HG03520 (cell line): ENCODE results near the gene MTIF2.
"Not testable (repeated sequence)": the region's sequence is repeated elsewhere in the genome, so short reads cannot be mapped to it uniquely, and the experiment has no call there.

Experiments
- ATAC-seq: cut with Tn5 transposase; IDR thresholded peaks from one replicate; pipeline ENCODE4 v1.9.1; 2021; ENCODE audit warnings: mild to moderate bottlenecking, moderate library complexity; ENCODE audit not compliant: unreplicated experiment

The MTIF2 gene

DNA sequence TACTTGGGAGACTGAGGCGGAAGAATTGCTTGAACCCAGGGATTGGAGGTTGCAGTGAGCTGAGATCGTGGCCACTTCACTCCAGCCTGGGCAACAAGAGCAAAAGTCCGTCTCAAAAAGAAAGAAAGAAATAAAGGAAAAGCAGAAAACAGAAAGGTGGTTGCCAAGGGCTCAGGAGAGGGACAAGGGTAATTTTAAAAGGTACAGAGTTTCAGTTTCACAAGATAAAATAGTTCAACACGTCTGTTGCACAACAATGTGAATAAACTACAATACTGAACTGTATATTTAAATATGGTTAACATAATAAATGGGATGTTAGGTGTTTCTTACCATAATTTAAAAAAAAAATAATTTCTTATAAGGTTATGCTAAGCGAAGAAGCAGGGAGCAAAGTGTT, 23.6 kb downstream of the MTIF2 start:
- no peak for ATAC-seq

DNA sequence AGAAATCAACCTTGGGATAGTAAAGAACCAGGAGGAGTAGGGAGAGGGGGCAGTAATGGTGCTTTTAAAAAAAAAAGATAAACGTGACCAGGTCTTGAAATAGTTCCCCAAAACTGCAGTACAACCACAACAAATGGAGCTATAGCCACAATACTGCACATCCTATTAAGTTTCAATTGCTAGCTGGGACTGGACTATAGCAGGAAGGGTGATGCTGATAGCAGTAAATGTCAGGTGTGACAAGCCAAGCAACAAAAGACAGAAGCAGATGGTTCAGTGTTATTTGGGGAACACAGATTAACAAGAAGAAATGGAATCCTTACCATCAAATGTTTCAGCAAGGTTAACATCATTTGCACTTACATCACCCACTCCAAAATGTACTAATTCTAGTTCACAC, 26.4 kb downstream of the MTIF2 start:
- ATAC-seq = no peak

DNA sequence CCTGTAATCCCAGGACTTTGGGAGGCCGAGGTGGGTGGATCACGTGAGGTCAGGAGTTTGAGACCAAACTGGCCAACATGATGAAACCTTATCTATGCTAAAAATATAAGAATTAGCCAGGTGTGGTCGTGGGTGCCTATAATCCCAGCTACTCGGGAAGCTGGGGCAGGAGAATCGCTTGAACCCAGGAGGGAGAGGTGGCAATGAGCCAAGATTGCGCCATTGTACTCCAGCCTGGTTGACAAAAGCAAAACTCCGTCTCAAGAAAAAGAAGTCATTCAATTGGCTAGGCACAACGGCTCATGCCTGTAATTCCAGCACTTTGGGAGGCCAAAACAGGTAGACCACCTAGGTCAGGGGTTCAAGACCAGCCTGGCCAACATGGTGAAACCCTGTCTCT, 27.4 kb downstream of the MTIF2 start:
- not testable (repeated sequence) for ATAC-seq

DNA sequence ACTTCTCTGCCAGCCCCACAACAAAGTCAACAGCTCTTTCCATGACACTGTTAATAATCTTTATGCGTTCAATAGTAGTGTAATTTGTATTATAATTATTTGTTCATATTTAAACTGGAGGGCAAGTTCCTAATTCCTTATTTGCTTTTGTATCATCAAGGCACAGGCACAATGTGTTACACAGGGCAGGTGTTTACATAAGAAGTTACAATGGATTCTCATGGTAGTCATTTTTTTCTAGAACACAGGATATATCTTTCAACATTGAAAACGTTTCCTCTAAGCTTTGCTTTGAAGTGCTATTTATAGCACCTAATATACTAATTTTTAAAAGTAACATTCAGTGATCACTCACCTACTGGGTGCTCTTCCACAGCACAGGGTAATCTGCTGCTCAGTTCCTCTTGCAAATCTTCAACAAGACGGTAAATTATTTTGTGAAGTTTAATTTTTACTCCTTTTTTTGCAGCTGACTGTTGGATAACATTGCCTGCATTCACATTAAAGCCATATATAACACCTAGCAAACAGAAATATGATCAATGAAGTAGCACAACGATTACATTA, 29.3 kb downstream of the MTIF2 start:
- no peak for ATAC-seq

DNA sequence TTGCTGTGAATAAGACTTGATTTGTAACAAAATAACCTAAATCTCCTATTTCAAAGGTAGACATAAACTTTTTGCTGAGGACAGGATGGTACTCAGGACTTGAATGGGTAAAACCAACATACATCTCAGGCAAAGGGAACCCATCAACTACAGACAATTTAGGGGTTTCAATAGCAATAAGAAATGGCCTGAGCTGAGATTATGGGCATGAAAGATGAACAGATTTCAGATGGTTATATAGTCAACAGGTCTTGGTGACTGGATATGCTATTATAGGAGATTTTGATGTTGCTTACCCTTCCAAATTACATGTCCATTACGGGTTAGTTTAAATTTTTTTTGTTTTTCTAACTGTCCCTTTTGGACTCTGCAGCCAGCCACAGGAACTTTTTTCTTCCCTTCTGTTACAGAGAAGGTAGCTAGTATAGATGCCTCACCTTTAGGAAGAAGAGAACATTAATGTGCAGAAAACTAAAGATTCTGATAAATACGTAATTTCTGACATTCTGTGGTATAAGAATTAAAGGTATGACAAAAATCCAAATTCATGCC, 32.0 kb downstream of the MTIF2 start:
- ATAC-seq = no peak

DNA sequence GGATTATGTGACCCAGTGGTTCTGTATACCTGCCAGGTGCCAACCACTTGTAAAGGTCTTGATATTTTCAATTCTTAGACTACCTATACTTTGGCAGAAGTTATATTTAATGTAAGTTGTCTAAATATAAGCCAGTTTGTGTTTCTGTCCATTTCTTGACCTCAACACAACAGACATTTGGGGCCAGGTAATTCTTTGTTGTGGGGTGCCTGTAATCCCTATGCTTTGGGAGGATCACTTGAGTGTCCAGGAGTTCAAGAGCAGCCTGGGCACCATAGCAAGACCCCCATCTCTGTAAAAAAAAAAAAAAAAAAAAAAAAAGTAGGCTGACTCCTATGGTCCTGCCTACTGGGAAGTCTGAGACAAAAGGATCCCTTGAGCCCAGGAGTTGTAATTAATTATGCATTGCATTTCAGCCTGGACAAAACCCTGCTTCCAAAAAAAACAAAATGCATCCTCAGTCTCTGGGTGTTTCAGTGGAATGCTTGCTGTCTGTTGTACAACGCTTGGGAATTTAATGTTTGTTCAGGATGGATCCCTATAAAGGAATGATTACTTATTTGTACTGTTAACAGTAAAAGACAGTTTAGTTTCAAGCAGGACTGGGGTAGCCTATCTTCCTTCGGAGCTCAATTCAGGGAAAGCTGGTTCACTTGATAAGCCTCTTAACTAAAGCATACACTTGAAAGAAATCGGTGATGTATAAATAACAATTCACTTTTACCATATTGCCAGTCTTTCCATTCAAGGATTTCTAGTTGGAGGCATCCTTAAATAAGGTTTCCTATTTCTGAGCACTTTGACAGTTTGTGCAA, 33.1 kb downstream of the MTIF2 start:
- ATAC-seq = no peak

DNA sequence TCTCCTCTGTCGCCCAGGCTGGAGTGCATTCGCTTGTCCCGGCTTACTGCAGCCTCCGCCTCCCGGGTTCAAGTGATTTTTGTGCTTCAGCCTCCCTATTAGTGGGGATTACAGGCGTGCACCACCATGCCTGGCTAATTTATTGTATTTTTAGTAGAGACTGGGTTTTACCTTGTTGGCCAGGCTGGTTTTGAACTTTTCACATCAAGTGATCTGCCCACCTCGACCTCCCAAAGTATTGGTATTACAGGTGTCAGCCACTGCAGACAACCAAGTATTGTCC, 35.4 kb downstream of the MTIF2 start:
- ATAC-seq = no peak

DNA sequence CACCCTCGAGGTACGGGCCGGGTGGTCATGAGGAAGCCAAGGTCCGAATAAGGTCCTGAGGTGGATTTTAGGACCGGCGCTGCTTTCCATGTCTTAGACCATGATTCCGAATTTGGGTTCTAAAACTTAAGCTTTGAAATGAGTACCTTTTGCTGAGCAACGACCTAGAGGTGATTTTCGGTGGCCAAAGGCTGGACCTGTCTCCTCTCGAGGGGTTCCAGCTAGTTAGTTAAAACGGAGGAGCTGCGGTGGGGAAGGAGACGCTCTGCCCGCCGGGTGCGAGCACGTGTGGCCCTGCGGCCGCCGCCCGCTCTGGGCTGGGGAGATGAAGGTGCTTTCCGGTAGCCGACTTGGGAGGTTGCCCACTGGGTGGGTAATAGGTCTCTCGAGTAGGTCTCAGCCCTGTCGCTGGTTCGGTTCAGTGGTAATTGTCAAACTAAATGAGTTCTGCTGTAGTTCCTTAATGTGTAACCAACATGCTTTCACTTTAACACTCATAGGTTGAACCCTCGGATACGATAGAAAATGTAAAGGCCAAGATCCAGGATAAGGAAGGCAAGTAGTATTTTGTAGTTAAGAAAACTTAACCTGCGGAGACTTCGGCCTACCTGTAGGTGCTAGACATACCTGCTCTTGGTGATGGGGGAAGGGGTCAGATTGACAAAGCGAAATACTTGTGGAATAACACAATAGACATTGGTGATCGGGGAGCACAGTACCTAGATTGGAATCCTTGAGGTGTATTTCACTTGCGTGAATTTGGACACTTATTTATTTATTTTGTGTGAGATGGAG, 36.0 kb downstream of the MTIF2 start:
- peak; percentile 14 for ATAC-seq

DNA sequence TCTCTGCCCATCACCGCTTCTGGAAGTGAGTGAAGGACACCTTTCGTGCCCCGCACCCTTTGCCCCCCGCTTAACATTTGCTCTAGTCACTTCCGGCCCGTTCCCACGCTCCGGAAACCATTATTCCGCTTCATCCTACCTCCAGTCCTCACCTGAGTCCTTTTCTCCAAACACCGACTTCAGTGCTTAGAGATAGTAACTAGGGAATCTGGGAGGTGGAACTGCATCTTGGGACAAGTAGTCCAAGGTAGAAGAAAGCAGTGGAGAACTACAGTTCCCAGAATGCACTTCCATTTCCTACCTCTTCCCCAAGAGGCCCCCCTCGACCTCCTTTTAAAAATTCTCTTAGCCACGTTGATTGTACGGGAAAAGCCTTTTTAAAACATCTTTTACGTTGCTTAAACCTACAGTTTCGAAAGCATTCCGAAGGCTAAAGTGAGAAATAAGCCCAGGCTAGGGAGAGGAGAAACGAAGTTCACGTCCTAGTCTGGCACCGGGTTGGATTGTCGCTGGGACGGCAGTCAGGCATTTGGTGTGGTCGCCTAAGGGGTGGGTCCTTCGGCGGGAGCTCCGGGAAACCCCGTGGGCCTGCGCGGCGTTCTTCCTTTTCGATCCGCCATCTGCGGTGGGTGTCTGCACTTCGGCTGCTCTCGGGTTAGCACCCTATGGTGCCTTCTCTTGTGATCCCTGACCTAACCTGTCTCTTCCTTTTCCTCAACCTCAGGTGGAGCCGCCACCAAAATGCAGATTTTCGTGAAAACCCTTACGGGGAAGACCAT, 36.8 kb downstream of the MTIF2 start, which contains the start of the genes CLHC1 and RPS27A:
CLHC1 (minus strand) TSS at position 210 of the 779 bp plus-strand sequence. CDS start 9,882 bp downstream, outside the sequence.
RPS27A (plus strand) TSS at position 605 of the 779 bp plus-strand sequence; CDS start at position 742, 137 bp downstream.
- ATAC-seq = peak; percentile 88

DNA sequence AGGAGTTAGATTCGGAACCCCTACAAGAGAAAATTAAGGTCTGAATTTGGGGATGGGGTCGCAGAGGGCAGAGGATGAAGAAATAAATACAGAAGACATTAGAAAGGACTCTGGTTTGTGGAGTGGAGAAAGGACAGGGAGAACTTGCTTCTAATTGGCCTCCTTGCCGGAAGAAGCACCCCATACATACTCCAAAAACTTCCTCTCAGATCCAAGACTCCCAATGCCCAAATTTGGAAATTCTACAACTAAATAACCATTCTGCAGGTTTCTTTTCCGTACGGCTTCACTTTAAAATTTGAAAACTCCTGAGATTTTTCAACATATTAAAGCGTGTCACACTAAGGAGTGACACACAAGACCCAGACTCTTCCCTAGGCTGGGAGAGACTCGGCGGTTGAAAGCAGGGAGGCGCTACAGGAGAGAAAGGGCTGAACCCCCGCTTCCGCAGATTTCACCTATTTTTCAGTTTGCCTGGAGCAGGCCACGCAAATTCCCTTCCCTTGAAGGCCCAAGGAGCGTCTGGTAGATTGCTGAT, 37.4 kb downstream of the MTIF2 start:
- ATAC-seq = no peak

DNA sequence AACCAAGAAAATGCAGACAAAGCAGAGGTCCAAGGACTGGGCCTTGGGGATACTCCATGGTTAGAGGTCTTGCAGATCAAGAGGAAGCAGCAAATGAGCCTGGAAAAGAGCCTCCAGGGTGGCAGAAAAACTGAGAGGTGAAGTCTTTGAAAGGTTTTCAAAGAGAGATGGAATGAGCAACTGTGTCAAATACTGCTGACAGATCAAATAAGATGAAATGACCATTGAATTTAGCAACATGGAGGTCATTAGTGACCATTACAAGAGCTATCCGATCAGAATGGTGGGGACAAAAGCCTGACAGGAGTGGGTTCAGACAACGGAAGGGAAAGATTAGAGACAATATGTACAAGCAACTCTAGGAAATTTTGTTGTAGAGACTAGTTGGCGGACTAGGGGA, 38.5 kb downstream of the MTIF2 start:
- ATAC-seq = no peak

DNA sequence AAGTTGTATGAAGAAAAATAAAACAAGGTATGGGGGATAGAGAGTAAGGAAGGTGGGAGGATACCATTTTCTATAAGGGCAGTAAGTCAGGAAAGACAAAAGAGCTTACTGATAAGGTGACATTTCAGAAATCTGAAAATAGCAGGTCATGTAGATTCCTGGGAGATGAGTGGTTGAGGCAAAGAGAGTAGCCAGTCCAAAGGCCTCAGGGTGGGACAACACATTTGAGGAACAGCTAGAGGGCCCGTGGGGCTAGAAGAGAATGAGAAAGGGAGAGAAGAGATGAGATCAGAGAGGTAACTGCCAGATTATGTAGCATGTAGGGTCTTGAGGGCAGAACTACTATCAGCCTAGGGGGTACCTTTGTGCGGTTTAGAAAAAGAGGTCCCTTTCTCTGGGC, 39.8 kb downstream of the MTIF2 start:
- ATAC-seq = no peak

DNA sequence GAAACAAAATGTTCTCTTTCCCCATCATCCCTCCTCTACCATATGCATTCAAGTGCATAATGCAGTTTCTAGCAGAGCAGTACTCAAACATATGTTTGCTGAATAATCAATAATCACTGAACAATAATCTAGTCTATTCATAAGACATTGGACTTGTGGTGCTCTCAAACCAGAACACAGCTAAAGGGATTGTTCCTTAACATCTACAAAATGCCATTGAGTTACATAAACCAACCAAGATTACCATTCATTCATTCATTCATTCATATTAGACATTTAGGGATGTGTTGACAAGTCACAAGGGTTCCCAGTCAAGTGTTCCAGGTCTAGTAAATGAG, 40.8 kb downstream of the MTIF2 start:
- ATAC-seq = no peak

DNA sequence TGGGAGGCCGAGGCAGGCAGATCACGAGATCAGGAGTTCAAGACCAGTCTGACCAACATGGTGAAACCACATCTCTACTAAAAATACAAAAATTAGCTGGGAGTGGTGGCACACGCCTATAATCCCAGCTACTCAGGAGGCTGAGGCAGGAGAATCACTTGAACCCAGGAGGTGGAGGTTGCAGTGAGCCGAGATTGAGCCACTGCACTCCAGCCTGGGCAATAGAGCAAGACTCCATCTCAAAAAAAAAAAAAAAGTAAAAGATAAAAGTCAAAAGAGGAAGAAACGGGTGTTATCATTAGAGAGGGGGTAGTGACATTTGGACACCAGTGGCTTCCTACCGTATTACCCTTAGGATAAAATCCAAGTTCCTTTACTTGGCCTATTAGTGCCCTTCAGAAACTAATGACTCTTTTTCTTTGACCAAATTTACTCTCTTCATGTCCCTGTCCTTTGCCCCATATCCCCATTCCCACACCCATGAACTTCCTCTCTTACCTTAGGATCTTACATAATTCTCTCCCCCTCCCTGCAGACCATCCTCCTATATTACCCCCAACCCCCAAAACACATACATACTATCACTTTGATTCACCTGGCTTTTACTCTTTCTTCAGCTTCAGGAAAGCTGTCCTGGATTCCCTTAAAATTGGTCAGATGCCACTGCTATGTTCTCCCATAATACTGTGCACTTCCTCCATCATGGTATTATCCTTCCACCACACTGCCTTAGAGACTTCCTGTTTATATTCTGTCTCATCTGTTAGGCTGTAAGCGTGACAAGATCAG, 41.4 kb downstream of the MTIF2 start:
- not testable (repeated sequence) for ATAC-seq

DNA sequence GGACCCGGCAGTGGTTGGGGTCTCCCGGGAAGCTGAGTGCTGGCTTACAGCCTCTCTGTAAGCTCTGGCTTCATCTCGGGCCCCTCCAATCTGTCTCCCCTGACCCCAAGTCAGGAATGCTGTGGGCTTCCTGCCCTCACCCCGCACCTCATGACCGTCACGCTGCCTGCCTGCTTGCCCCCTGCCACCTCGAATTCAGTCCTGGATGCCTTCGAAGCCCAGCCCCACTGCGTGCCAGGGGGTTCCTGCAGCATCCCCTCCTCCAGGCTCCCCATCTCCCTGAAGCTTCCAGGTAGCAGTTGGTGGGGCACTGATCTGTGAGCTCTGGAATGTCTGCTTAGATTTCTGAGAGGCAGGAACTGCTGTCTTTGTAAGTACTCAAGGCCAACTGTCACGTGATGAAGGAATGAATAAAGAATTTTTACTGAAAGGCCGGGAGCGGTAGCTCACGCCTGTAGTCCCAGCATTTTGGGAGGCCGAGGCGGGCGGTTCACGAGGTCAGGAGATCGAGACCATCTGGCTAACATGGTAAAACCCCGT, 43.5 kb downstream of the MTIF2 start:
- no peak for ATAC-seq

DNA sequence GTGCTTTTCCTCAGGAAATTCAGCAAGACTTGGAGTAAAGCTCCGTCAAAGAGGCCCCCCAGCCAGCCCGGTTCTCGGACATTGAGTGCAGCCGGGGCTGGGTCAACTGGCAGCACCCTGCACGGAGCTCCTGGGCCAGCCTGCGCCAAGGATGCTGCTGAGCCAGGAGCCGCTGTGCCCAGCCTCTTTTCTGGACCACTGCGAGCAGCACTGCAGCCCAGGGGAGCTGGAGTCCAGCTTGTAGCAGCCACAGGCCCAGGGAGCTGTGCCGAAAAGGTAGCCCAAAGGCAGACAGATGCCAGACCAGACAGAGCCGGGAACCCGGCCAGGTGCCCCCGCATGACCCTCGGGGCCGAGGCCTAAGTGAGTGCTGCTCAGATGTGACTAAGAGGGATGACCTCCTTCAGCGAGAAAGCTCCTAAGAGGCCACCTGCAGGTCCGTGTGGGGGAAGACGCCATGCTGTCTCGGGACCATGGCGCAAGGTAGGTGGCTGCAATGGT, 44.2 kb downstream of the MTIF2 start:
- no peak for ATAC-seq

DNA sequence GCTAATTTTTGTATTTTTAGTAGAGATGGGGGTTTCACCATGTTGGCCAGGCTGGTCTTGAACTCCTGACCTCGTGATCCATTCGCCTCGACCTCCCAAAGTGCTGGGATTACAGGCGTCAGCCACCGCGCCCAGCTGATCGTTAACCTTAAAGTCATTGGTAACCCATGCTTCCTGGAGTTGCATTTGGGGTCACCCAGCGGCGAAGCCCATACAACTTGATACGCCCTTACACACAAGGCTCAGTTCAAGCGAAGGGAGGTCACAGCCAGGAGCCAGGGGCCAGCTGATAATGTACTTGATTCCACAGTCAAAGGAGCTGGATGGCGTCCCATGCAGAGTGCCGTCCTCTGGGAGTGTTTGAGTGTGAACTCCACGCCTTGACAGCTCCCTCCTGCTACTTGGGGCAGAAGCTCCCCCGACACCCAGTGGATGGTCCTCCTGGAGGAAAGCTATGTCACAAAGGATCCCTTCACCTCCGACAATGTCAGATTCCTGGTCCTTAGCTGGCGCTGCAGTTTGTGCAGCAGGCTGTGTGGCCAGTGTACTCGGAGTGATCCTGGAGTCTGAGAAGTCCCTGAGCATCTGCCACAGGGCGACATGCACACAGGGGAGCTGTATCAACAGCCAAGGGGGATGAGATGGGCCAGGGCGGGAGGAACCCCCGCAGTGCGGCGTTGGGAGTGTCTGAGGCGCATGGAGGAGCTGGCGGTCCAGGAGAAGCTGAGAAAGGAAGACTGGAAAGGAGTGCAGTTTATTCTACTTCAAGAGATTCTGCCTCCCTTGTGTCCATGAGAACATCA, 44.9 kb downstream of the MTIF2 start:
- ATAC-seq = no peak

DNA sequence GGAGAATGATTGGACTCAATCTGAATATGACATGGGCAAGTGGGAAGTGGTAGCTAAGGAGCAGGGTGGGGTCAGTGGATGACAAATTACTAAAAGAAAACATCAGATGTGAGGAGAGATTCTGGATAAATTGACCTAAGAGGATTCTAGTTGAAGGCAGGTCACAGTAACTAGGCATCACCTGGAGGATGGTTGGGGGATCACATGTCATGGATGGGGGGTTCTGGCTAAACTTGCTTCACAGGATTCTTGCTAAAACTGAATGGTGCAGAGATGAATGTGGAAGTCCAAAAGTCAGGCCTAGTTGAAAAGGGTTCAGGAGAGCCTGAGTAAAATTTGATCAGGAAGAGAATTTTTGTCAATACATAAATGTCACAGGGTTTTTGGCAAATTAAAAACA, 55.2 kb downstream of the MTIF2 start:
- no peak for ATAC-seq

DNA sequence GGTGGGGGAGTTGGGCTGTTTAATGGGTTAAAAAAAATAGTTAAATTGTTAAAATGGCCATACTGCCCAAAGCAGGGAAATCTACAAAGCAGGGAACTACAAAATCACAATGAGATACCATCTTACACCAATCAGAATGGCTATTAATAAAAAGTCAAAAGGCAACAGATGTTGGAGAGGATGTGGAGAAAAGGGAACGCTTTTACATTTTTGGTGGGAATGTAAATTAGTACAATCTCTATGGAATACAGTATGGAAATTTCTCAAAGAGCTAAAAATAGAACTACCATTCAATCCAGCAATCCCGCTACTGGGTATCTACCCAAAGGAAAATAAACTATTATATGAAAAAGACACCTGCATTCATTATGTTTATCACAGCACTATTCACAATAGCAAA, 64.1 kb downstream of the MTIF2 start:
- no peak for ATAC-seq
